Vagina (tissue), 2 donors: ENCODE measurements around the gene SEPTIN2.

Source experiments
- CTCF ChIP-seq, 3 experiments: fragments of 450-650 bp in 2 of 3; fragments of 200-600 bp in 1 of 3; sonication (generic) in 1 of 3; IDR thresholded peaks; one replicate each; pipeline ENCODE4 v1.5.1; 2017 to 2019; ENCODE audit warnings: antibody characterized with exemption in 3 of 3, mild to moderate bottlenecking in 2 of 3, moderate library complexity in 2 of 3
- POLR2AphosphoS5 ChIP-seq, 2 donors: sonication (generic); formaldehyde crosslinking; IDR thresholded peaks; one replicate each; pipeline ENCODE4 v1.9.0; 2017; ENCODE audit warnings: antibody characterized with exemption in 2 of 2, mild to moderate bottlenecking in 2 of 2, low read depth in 1 of 2; ENCODE audit not compliant: insufficient read depth in 1 of 2

DNA sequence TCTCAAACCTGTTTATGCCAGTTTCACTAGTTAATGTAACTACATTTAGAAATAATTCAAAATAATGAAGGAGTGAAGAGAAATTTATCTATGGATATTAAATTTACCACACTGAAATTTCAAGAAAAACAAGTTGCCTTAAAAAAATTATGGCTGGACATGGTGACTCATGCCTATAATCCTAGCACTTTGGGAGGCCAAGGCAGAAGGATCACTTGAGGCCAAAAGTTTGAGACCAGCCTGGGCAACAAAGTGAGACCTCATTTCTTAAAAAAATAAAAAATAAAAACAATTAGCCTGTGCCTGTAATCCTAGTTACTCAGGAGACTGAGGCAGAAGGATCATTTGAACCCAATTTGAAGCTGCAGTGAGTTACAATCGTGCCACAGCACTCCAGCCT lies 30.1 kb upstream of the SEPTIN2 start:
- TF ChIP-seq CTCF (IDR thresholded peaks at IDR 0.05) (no peak), POLR2AphosphoS5 (IDR thresholded peaks at IDR 0.05; ENCODE audit: insufficient read depth in 1 of 2, low read depth in 1 of 2) (no peak)
